CD8-positive, alpha-beta memory T cell (primary cell): Measurements from ENCODE around the gene RECQL5. TPM values are rescaled to one million over a fixed set of nuclear protein-coding genes. Genes with fewer than 3 reads are reported as not detected.

Experiments used
- CTCF ChIA-PET: fragments of 350-600 bp; sonication (Branson Sonifier 250); formaldehyde crosslinking; loops from one replicate; lab custom pipeline; 2021; ENCODE audit warnings: antibody characterized with exemption; lab: Charles Lee
- POLR2A ChIA-PET: fragments of 350-600 bp; sonication (Branson Sonifier 250); formaldehyde crosslinking; loops from one replicate; lab custom pipeline; 2021; ENCODE audit warnings: antibody characterized with exemption; lab: Charles Lee
- DNase-seq, 5 donors: peaks; one replicate each; pipeline versions ENCODE4 v3.0.0 to v3.0.0-alpha.2; 2020 to 2022; ENCODE audit warnings: mixed read lengths in 1 of 5
- H3K27ac ChIP-seq: one replicate; pipeline ENCODE4 v1.7.0; 2013; ENCODE audit warnings: low read depth, mild to moderate bottlenecking, low read length, moderate library complexity
- H3K27me3 ChIP-seq: 2 replicates; pipeline ENCODE4 v1.7.0; 2013; ENCODE audit warnings: low read length, mild to moderate bottlenecking; ENCODE audit not compliant: insufficient read depth, poor library complexity, severe bottlenecking
- H3K36me3 ChIP-seq: 2 replicates; pipeline ENCODE4 v1.7.0; 2013; ENCODE audit warnings: mild to moderate bottlenecking, low read length, moderate library complexity; ENCODE audit not compliant: insufficient read depth
- H3K4me1 ChIP-seq: 2 replicates; pipeline ENCODE4 v1.7.0; 2013; ENCODE audit warnings: mild to moderate bottlenecking, low read length, moderate library complexity; ENCODE audit not compliant: insufficient read depth
- H3K4me3 ChIP-seq: 2 replicates; pipeline ENCODE4 v1.7.0; 2013; ENCODE audit warnings: mild to moderate bottlenecking, low read length
- H3K9me3 ChIP-seq: 2 replicates; pipeline ENCODE4 v1.7.0; 2013; ENCODE audit warnings: mild to moderate bottlenecking, low read length
- H3K27ac Mint-ChIP-seq, 8 donors: one replicate each; pipeline ENCODE4 v1.8.0; 2020 to 2021; ENCODE audit warnings: mixed read lengths in 8 of 8, mild to moderate bottlenecking in 6 of 8, inconsistent platforms in 3 of 8, moderate library complexity in 3 of 8
- H3K27me3 Mint-ChIP-seq, 2 donors: one replicate each; pipeline ENCODE4 v1.8.0; 2020 to 2021; ENCODE audit warnings: mixed read lengths in 2 of 2, mild to moderate bottlenecking in 1 of 2, moderate library complexity in 1 of 2
- H3K36me3 Mint-ChIP-seq, 3 donors: one replicate each; pipeline ENCODE4 v1.8.0; 2020 to 2021; ENCODE audit warnings: mixed read lengths in 3 of 3, inconsistent platforms in 1 of 3, mild to moderate bottlenecking in 1 of 3
- H3K4me1 Mint-ChIP-seq, 3 donors: one replicate each; pipeline ENCODE4 v1.8.0; 2020 to 2021; ENCODE audit warnings: mixed read lengths in 3 of 3, inconsistent platforms in 1 of 3, mild to moderate bottlenecking in 1 of 3
- H3K4me3 Mint-ChIP-seq, 7 donors: one replicate each; pipeline ENCODE4 v1.8.0; 2020 to 2021; ENCODE audit warnings: mixed read lengths in 7 of 7, mild to moderate bottlenecking in 6 of 7, moderate library complexity in 4 of 7, inconsistent platforms in 2 of 7
- H3K9me3 Mint-ChIP-seq, 5 donors: one replicate each; pipeline ENCODE4 v1.8.0; 2020 to 2022; ENCODE audit warnings: mixed read lengths in 5 of 5, mild to moderate bottlenecking in 3 of 5, moderate library complexity in 2 of 5, inconsistent platforms in 1 of 5
- polyA plus RNA-seq: library from polyadenylated mRNA; unstranded; fragments of 300-500 nt; fragmentation: Illumina TruSeq; gene quantifications from one replicate; pipeline ENCODE4 v1.2.3, GENCODE V29; 2021
- total RNA-seq, 2 experiments: library from RNA; stranded (reverse); gene quantifications; one replicate each; pipeline ENCODE4 v1.2.3, GENCODE V29; 2021

The RECQL5 gene
- total and polyA plus RNA-seq, 3 experiments from 2014 or later, result 16.0 to 30.3 (median 28.5) TPM

DNA sequence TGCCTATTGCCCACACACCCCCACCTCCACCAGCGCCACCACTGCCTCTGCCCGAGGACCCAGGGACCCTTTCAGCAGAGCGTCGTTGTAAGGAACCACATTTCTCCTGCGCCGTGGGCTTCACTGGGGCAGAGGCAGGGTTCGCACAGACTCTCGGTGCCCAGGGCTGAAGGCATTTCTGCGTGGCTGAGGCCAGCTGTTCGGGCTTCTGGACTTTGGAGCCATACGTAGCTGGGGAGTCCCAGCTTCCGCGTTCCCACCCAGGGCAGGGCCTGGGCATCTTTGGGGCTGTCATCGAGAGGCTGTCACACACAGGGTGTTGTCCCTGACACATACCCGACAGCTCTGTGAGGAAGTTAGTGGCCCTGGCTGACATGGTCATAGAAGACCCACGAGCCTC lies 49.7 kb downstream of the RECQL5 start:
- H3K27me3 ChIP-seq, result no peaks in the 10 kb centered on the region
- H3K27ac Mint-ChIP-seq, result no peak overlapping the region
- no peak for DNase-seq
- no peaks in the 10 kb centered on the region for H3K9me3 Mint-ChIP-seq
- no peaks in the 10 kb centered on the region for H3K27me3 Mint-ChIP-seq
- H3K9me3 ChIP-seq, result no peaks in the 10 kb centered on the region
- no peak overlapping the region for H3K4me3 ChIP-seq
- H3K27ac ChIP-seq, result no peak overlapping the region
- H3K4me1 Mint-ChIP-seq, result no peaks in the 10 kb centered on the region
- no peaks in the 10 kb centered on the region for H3K4me1 ChIP-seq
- CTCF ChIA-PET, result interaction anchor here (0.7 to 1.7 kb wide), 3 partner anchors 8 to 132 kb away, joined by 3 to 7 read pairs (median 6); partner anchors contain the start of gene SMIM5
- H3K4me3 Mint-ChIP-seq, result no peak overlapping the region
- POLR2A ChIA-PET, result no interaction called here
- H3K36me3 Mint-ChIP-seq, result peaks cover 0 to 9% (median 2%) of the 10 kb centered on the region in 3 donors
- no peaks in the 10 kb centered on the region for H3K36me3 ChIP-seq

GRCh38 chr17:75616521-75617122 lies 50.3 kb downstream of the RECQL5 start:
- Histone ChIP-seq H3K9me3 (no peaks in the 10 kb centered on the region), H3K27ac (no peak overlapping the region), H3K36me3 (no peaks in the 10 kb centered on the region), H3K27me3 (no peaks in the 10 kb centered on the region), H3K4me1 (no peaks in the 10 kb centered on the region), H3K4me3 (no peak overlapping the region)
- ChIA-PET POLR2A (no interaction called here), CTCF (interaction anchor here (0.7 to 1.7 kb wide), 4 partner anchors 9 to 133 kb away, joined by 3 to 7 read pairs (median 5); partner anchors contain the start of gene SMIM5)
- Mint-ChIP-seq H3K4me1 (no peaks in the 10 kb centered on the region), H3K9me3 (no peaks in the 10 kb centered on the region), H3K36me3 (peaks cover 0 to 11% (median 0%) of the 10 kb centered on the region in 3 donors), H3K27me3 (no peaks in the 10 kb centered on the region), H3K27ac (no peak overlapping the region), H3K4me3 (no peak overlapping the region)
- no peak for DNase-seq

DNA sequence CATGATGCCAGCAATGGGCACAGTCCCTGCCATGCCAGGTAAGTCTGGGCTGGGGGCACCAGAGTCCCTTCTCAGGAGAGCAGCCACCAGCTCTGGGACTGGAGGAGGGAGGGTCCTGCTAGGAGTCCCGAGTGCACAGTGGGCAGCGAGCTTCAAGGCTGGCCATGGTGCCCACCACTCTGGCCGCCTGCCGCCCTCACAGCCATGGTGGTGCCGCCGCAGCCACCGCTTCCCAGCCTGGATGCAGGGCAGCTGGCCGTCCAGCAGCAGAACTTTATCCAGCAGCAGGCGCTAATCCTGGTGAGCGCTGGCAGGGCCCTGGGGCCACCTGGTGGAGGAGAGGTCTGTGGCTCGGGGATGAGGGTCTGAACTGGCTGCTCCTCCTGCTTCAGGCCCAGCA lies 51.7 kb downstream of the RECQL5 start:
- no peak for DNase-seq
- H3K4me3 Mint-ChIP-seq, result no peak overlapping the region
- H3K9me3 Mint-ChIP-seq, result no peaks in the 10 kb centered on the region
- no peaks in the 10 kb centered on the region for H3K36me3 ChIP-seq
- peaks cover 0 to 12% (median 0%) of the 10 kb centered on the region in 3 donors for H3K36me3 Mint-ChIP-seq
- ChIA-PET POLR2A (no interaction called here), CTCF (interaction anchor here (1.0 kb wide), 1 partner anchor 17 kb away, joined by 4 read pairs; no protein-coding TSS in a partner anchor)
- no peak overlapping the region for H3K4me3 ChIP-seq
- no peaks in the 10 kb centered on the region for H3K4me1 ChIP-seq
- no peaks in the 10 kb centered on the region for H3K4me1 Mint-ChIP-seq
- no peaks in the 10 kb centered on the region for H3K27me3 Mint-ChIP-seq
- no peak overlapping the region for H3K27ac ChIP-seq
- no peak overlapping the region for H3K27ac Mint-ChIP-seq
- H3K27me3 ChIP-seq, result no peaks in the 10 kb centered on the region
- no peaks in the 10 kb centered on the region for H3K9me3 ChIP-seq

DNA sequence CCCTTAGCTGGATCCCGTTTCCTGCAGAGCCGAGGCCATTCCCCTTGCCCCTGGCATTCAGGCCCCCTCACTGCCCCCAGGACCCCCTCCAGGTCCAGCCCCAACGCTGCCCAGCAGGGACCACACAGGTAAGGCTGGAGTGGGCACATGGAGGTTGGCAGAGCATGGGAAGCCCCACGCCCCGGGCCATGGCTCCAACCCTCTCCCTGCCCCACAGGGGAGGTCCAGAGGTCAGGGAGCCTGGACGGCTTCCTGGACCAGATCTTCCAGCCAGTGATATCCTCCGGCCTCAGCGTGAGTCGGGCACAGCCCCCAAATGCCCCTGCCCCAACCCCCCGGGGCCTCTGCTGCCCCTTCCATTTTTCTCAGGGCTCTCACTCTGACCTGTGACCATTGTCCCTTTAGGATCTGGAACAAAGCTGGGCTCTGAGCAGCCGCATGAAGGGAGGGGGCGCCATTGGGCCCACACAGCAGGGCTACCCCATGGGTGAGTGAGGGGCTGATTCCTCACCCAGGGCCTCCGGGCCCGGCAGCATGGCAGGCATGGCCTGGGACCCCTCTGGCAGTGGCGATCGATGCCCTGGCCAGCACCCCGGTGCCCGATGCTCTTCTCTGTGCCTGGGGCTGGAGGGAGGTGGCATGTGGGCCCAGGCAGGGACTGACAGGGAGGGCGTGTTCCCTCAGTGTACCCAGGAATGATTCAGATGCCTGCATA lies 52.2 kb downstream of the RECQL5 start:
- ChIA-PET POLR2A (no interaction called here), CTCF (interaction anchor here (2.2 kb wide), 1 partner anchor 18 kb away, joined by 7 read pairs; the partner anchor contains the start of gene SMIM5)
- Mint-ChIP-seq H3K27me3 (no peaks in the 10 kb centered on the region), H3K4me3 (no peak overlapping the region), H3K36me3 (peaks cover 0 to 12% (median 0%) of the 10 kb centered on the region in 3 donors), H3K9me3 (no peaks in the 10 kb centered on the region), H3K27ac (no peak overlapping the region), H3K4me1 (no peaks in the 10 kb centered on the region)
- Histone ChIP-seq H3K27me3 (no peaks in the 10 kb centered on the region), H3K9me3 (no peaks in the 10 kb centered on the region), H3K4me1 (no peaks in the 10 kb centered on the region), H3K4me3 (no peak overlapping the region), H3K27ac (no peak overlapping the region), H3K36me3 (no peaks in the 10 kb centered on the region)
- DNase-seq, result no peak

- H3K9me3 Mint-ChIP-seq, result no peaks in the 10 kb centered on the region
- Histone ChIP-seq H3K36me3 (no peaks in the 10 kb centered on the region), H3K4me1 (no peaks in the 10 kb centered on the region), H3K27me3 (no peaks in the 10 kb centered on the region), H3K27ac (no peak overlapping the region), H3K4me3 (no peak overlapping the region), H3K9me3 (no peaks in the 10 kb centered on the region)
- ChIA-PET POLR2A (no interaction called here), CTCF (interaction anchor here (2.2 kb wide), 1 partner anchor 19 kb away, joined by 7 read pairs; the partner anchor contains the start of gene SMIM5)
- no peak overlapping the region for H3K4me3 Mint-ChIP-seq
- peaks cover 0 to 12% (median 0%) of the 10 kb centered on the region in 3 donors for H3K36me3 Mint-ChIP-seq
- no peaks in the 10 kb centered on the region for H3K4me1 Mint-ChIP-seq
- H3K27ac Mint-ChIP-seq, result no peak overlapping the region
- DNase-seq, result no peak
- no peaks in the 10 kb centered on the region for H3K27me3 Mint-ChIP-seq
Measured at GRCh38 chr17:75614006-75614405, 52.9 kb downstream of the RECQL5 start.

DNA sequence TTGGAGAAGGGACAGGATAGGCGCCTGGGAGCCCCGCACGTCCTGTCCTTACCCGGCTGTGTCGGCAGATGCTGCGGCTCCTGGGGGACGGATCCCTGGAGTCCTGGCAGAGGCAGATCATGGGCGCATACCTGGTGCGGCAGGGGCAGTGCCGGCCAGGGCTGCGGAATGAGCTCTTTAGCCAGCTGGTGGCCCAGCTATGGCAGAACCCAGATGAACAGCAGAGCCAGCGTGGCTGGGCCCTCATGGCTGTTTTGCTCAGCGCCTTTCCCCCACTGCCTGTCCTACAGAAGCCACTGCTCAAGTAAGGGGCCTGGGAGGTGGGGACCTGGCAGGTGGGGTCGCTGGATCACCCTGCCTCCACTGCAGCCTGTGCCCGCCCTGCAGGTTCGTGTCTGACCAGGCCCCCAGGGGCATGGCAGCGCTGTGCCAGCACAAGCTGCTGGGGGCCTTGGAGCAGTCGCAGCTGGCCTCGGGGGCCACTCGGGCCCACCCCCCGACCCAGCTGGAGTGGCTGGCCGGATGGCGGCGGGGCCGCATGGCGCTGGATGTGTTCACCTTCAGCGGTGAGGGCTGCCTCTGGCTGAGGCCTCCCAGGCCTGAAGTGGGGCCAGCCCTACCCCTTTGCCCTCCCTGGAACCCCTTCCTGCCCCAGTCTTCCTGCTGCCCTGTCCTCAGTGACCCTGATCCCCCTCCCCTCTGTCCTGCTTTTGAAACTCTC lies 53.9 kb downstream of the RECQL5 start:
- ChIA-PET CTCF (interaction anchor here (2.2 kb wide), 1 partner anchor 20 kb away, joined by 7 read pairs; the partner anchor contains the start of gene SMIM5), POLR2A (no interaction called here)
- no peaks in the 10 kb centered on the region for H3K27me3 ChIP-seq
- no peak overlapping the region for H3K4me3 Mint-ChIP-seq
- H3K36me3 ChIP-seq, result no peaks in the 10 kb centered on the region
- peaks cover 0 to 9% (median 0%) of the 10 kb centered on the region in 3 donors for H3K36me3 Mint-ChIP-seq
- H3K4me1 ChIP-seq, result no peaks in the 10 kb centered on the region
- H3K4me3 ChIP-seq, result no peak overlapping the region
- no peak overlapping the region for H3K27ac ChIP-seq
- H3K9me3 ChIP-seq, result no peaks in the 10 kb centered on the region
- no peak overlapping the region for H3K27ac Mint-ChIP-seq
- H3K27me3 Mint-ChIP-seq, result no peaks in the 10 kb centered on the region
- DNase-seq, result no peak
- H3K9me3 Mint-ChIP-seq, result no peaks in the 10 kb centered on the region
- no peaks in the 10 kb centered on the region for H3K4me1 Mint-ChIP-seq

- POLR2A ChIA-PET, result interaction anchor here (0.6 kb wide), 1 partner anchor 29 kb away, joined by 3 read pairs; no protein-coding TSS in a partner anchor
Measured at GRCh38 chr17:75611851-75612429, 55.0 kb downstream of the RECQL5 start.

More at GRCh38 chr17:75611851-75612429, 55.0 kb downstream of the RECQL5 start:
- no peaks in the 10 kb centered on the region for H3K9me3 ChIP-seq
- no peaks in the 10 kb centered on the region for H3K9me3 Mint-ChIP-seq
- H3K4me3 Mint-ChIP-seq, result no peak overlapping the region
- H3K27me3 Mint-ChIP-seq, result no peaks in the 10 kb centered on the region
- H3K27ac Mint-ChIP-seq, result no peak overlapping the region
- H3K36me3 ChIP-seq, result no peaks in the 10 kb centered on the region
- H3K27me3 ChIP-seq, result no peaks in the 10 kb centered on the region
- no peak for DNase-seq
- peaks cover 0 to 7% (median 0%) of the 10 kb centered on the region in 3 donors for H3K36me3 Mint-ChIP-seq
- no peak overlapping the region for H3K4me3 ChIP-seq
- H3K27ac ChIP-seq, result no peak overlapping the region
- CTCF ChIA-PET, result interaction anchor here (1.4 kb wide), 1 partner anchor 13 kb away, joined by 3 read pairs; no protein-coding TSS in a partner anchor
- no peaks in the 10 kb centered on the region for H3K4me1 ChIP-seq
- H3K4me1 Mint-ChIP-seq, result no peaks in the 10 kb centered on the region
